HG03095 (cell line): ENCODE data around the gene TSTD1.
A peak's percentile ranks its signal among the peaks of the same experiment; 100 is the strongest.

Experiments
- ATAC-seq: cut with Tn5 transposase; IDR thresholded peaks from one replicate; pipeline ENCODE4 v1.9.1; 2021; ENCODE audit warnings: moderate library complexity; ENCODE audit not compliant: unreplicated experiment

Gene TSTD1

GRCh38 chr1:161038523-161039153 lies at the start of gene TSTD1:
TSS of gene TSTD1 (minus strand) at chr1:161038964. CDS start at chr1:161038889, 75 bp downstream.
- peak; percentile 75 for ATAC-seq

GRCh38 chr1:161086457-161086856 lies 47.7 kb upstream of the TSTD1 start:
- no peak for ATAC-seq

GRCh38 chr1:161085165-161085564 lies 46.4 kb upstream of the TSTD1 start:
- no peak for ATAC-seq

- ATAC-seq, result no peak
These were observed 45.8 kb upstream of the TSTD1 start for GRCh38 chr1:161084597-161084988.

GRCh38 chr1:161083748-161084596 lies 45.2 kb upstream of the TSTD1 start:
- ATAC-seq, result no peak

- ATAC-seq, result no peak
These were observed 44.4 kb upstream of the TSTD1 start for GRCh38 chr1:161082996-161083747.

GRCh38 chr1:161082483-161082882 lies 43.7 kb upstream of the TSTD1 start:
- no peak for ATAC-seq

- ATAC-seq, result no peak
These were observed 42.8 kb upstream of the TSTD1 start for GRCh38 chr1:161081519-161081918.

GRCh38 chr1:161080441-161081405 lies 42.0 kb upstream of the TSTD1 start:
- ATAC-seq, result no peak

GRCh38 chr1:161079436-161080110 lies 40.8 kb upstream of the TSTD1 start:
- ATAC-seq, result no peak

- no peak for ATAC-seq
These were observed 38.7 kb upstream of the TSTD1 start for GRCh38 chr1:161077426-161077825.

- no peak for ATAC-seq
These were observed 37.6 kb upstream of the TSTD1 start for GRCh38 chr1:161076410-161076809.

- no peak for ATAC-seq
These were observed 36.1 kb upstream of the TSTD1 start for GRCh38 chr1:161074676-161075368.

- ATAC-seq, result no peak
These were observed 34.8 kb upstream of the TSTD1 start for GRCh38 chr1:161073474-161074121.

- ATAC-seq, result no peak
These were observed 34.1 kb upstream of the TSTD1 start for GRCh38 chr1:161072751-161073449.

GRCh38 chr1:161071886-161072371 lies 33.2 kb upstream of the TSTD1 start:
- ATAC-seq, result no peak

GRCh38 chr1:161070761-161071160 lies 32.0 kb upstream of the TSTD1 start:
- ATAC-seq, result no peak

GRCh38 chr1:161069731-161070270 lies 31.0 kb upstream of the TSTD1 start, which contains the start of gene ARHGAP30:
TSS of gene ARHGAP30 (minus strand) at chr1:161069891. CDS start at chr1:161069624, 267 bp downstream.
- ATAC-seq, result peak; percentile 87
